IMR-90 (cell line): ENCODE measurements around the gene BCL2L12. TPM values are rescaled to one million over a fixed set of nuclear protein-coding genes. Genes with fewer than 3 reads are reported as not detected.

Source experiments
- ATAC-seq: fragments of 200-7000 bp; cut with Tn5 transposase; 2 replicates; pipeline ENCODE4 v1.9.1; 2020; ENCODE audit warnings: low read depth, mild to moderate bottlenecking, moderate library complexity
- BruUV-seq: library from RNA; stranded (reverse); fragments of 400-500 nt; replicated peaks from 2 replicates; lab custom pipeline; 2021; lab: Mats Ljungman, UMichigan
- CTCF ChIA-PET: fragments of 300-600 bp; formaldehyde crosslinking; extraction: SDS; loops from one replicate; lab custom pipeline; 2021; ENCODE audit warnings: antibody characterized with exemption; lab: Yijun Ruan, JAX
- POLR2A ChIA-PET: fragments of 300-600 bp; sonication (Branson Sonifier 250); formaldehyde crosslinking; loops from one replicate; lab custom pipeline; 2022; ENCODE audit warnings: antibody characterized with exemption; ENCODE audit not compliant: unreplicated experiment; lab: Charles Lee
- DNase-seq: peaks from one replicate; pipeline ENCODE4 v3.0.0; 2013
- H2AFZ ChIP-seq: replicated peaks from 2 replicates; pipeline ENCODE3; 2013; ENCODE audit warnings: low read length, mild to moderate bottlenecking; ENCODE audit not compliant: poor library complexity
- H2AK5ac ChIP-seq: 2 replicates; pipeline ENCODE4 v1.6.1; 2013; ENCODE audit warnings: low read depth, low read length, inconsistent platforms
- H2AK9ac ChIP-seq: replicated peaks from 2 replicates; pipeline ENCODE3; 2013; ENCODE audit warnings: mild to moderate bottlenecking, low read depth, low read length, moderate library complexity; ENCODE audit not compliant: poor library complexity
- H2BK120ac ChIP-seq: 2 replicates; pipeline ENCODE4 v1.6.1; 2013; ENCODE audit warnings: low read depth, low read length, inconsistent platforms
- H2BK15ac ChIP-seq: 3 replicates; pipeline ENCODE4 v1.6.1; 2013; ENCODE audit warnings: low read depth, low read length, inconsistent platforms
- H2BK20ac ChIP-seq: 2 replicates; pipeline ENCODE4 v1.6.1; 2013; ENCODE audit warnings: low read depth, mild to moderate bottlenecking, inconsistent platforms, low read length, moderate library complexity
- H2BK5ac ChIP-seq: 2 replicates; pipeline ENCODE4 v1.6.1; 2013; ENCODE audit warnings: mild to moderate bottlenecking, low read depth, low read length, inconsistent platforms; ENCODE audit not compliant: poor library complexity, severe bottlenecking
- H3K14ac ChIP-seq: replicated peaks from 2 replicates; pipeline ENCODE4 v1.6.1; 2013; ENCODE audit warnings: low read depth, low read length, inconsistent platforms
- H3K18ac ChIP-seq: 2 replicates; pipeline ENCODE4 v1.6.1; 2013; ENCODE audit warnings: low read depth, low read length, control low read depth
- H3K23ac ChIP-seq: 2 replicates; pipeline ENCODE4 v1.6.1; 2013; ENCODE audit warnings: low read depth, low read length, inconsistent platforms
- H3K27ac ChIP-seq: 2 replicates; pipeline ENCODE4 v1.5.1; 2013; ENCODE audit warnings: mild to moderate bottlenecking, control low read depth, low read length; ENCODE audit not compliant: insufficient read depth
- H3K27me3 ChIP-seq: 2 replicates; pipeline ENCODE4 v1.6.1; 2013; ENCODE audit warnings: low read length; ENCODE audit not compliant: control insufficient read depth, insufficient read depth
- H3K36me3 ChIP-seq: 2 replicates; pipeline ENCODE4 v1.6.1; 2013; ENCODE audit warnings: low read length, mixed read lengths; ENCODE audit not compliant: control insufficient read depth, insufficient read depth
- H3K4ac ChIP-seq: 2 replicates; pipeline ENCODE4 v1.6.1; 2013; ENCODE audit warnings: low read depth, low read length, inconsistent platforms
- H3K4me1 ChIP-seq: 2 replicates; pipeline ENCODE4 v1.6.1; 2013; ENCODE audit warnings: low read length, mixed read lengths; ENCODE audit not compliant: control insufficient read depth, insufficient read depth
- H3K4me2 ChIP-seq: 2 replicates; pipeline ENCODE4 v1.6.1; 2013; ENCODE audit warnings: low read depth, mild to moderate bottlenecking, control low read depth, low read length, moderate library complexity
- H3K4me3 ChIP-seq: 2 replicates; pipeline ENCODE4 v1.5.1; 2013; ENCODE audit warnings: low read depth, mild to moderate bottlenecking, control low read depth, low read length, moderate library complexity; ENCODE audit not compliant: insufficient read depth
- H3K56ac ChIP-seq: 2 replicates; pipeline ENCODE4 v1.6.1; 2013; ENCODE audit warnings: low read length, inconsistent platforms; ENCODE audit not compliant: insufficient read depth; ENCODE audit errors: extremely low read depth
- H3K79me1 ChIP-seq, 2 experiments: 2 replicates each; pipeline ENCODE4 v1.6.1; 2013; ENCODE audit warnings: low read length in 2 of 2, inconsistent platforms in 1 of 2, low read depth in 1 of 2
- H3K9ac ChIP-seq: 2 replicates; pipeline ENCODE4 v1.6.1; 2013; ENCODE audit warnings: low read depth, low read length, control low read depth
- H3K9me1 ChIP-seq: 2 replicates; pipeline ENCODE4 v1.6.1; 2013; ENCODE audit warnings: low read length, inconsistent platforms; ENCODE audit not compliant: insufficient read depth
- H3K9me3 ChIP-seq: 2 replicates; pipeline ENCODE4 v1.6.1; 2013; ENCODE audit warnings: low read length; ENCODE audit not compliant: control insufficient read depth, insufficient read depth
- H4K20me1 ChIP-seq: 2 replicates; pipeline ENCODE4 v1.6.1; 2013; ENCODE audit warnings: low read length, inconsistent platforms; ENCODE audit not compliant: insufficient read depth
- H4K5ac ChIP-seq: 2 replicates; pipeline ENCODE4 v1.6.1; 2013; ENCODE audit warnings: mild to moderate bottlenecking, low read depth, low read length, control low read depth
- H4K8ac ChIP-seq, 2 experiments: 2 replicates each; pipeline ENCODE4 v1.6.1; 2013; ENCODE audit warnings: low read depth in 2 of 2, low read length in 2 of 2, control low read depth in 1 of 2, inconsistent platforms in 1 of 2
- H4K91ac ChIP-seq: 2 replicates; pipeline ENCODE4 v1.6.1; 2013; ENCODE audit warnings: low read depth, low read length, inconsistent platforms; ENCODE audit not compliant: insufficient read depth
- BHLHE40 ChIP-seq: fragments of 150-350 bp; IDR thresholded peaks from 2 replicates; pipeline ENCODE4 v1.6.1; 2016; ENCODE audit warnings: mild to moderate bottlenecking, low read depth, low read length
- CEBPB ChIP-seq: IDR thresholded peaks from 2 replicates; pipeline ENCODE4 v1.6.1; 2012; ENCODE audit warnings: low read depth, low read length, improper control_type of control experiment
- CHD1 ChIP-seq: IDR thresholded peaks from 2 replicates; pipeline ENCODE4 v1.6.1; 2012; ENCODE audit warnings: low read depth, low read length, improper control_type of control experiment
- CTCF ChIP-seq: conservative IDR thresholded peaks from 2 replicates; pipeline ENCODE4 v1.5.1; 2012; ENCODE audit warnings: mild to moderate bottlenecking, low read depth, low read length, improper control_type of control experiment
- ELK1 ChIP-seq: fragments of 150-350 bp; IDR thresholded peaks from 2 replicates; pipeline ENCODE4 v1.6.1; 2016; ENCODE audit warnings: low read depth, mild to moderate bottlenecking, low read length, moderate library complexity, borderline replicate concordance
- FOS ChIP-seq: fragments of 150-350 bp; IDR thresholded peaks from 2 replicates; pipeline ENCODE4 v1.6.1; 2016; ENCODE audit warnings: low read depth, low read length
- MAFK ChIP-seq: IDR thresholded peaks from 2 replicates; pipeline ENCODE4 v1.6.1; 2012; ENCODE audit warnings: low read depth, low read length, improper control_type of control experiment
- MAZ ChIP-seq: IDR thresholded peaks from 2 replicates; pipeline ENCODE4 v1.6.1; 2012; ENCODE audit warnings: low read depth, mild to moderate bottlenecking, low read length, improper control_type of control experiment, moderate library complexity, borderline replicate concordance
- NFE2L2 ChIP-seq: fragments of 150-350 bp; IDR thresholded peaks from 2 replicates; pipeline ENCODE4 v1.6.1; 2016; ENCODE audit warnings: low read depth, mild to moderate bottlenecking, low read length
- POLR2A ChIP-seq: IDR thresholded peaks from 2 replicates; pipeline ENCODE4 v1.6.1; 2012; ENCODE audit warnings: mild to moderate bottlenecking, low read depth, low read length
- RAD21 ChIP-seq: IDR thresholded peaks from 2 replicates; pipeline ENCODE4 v1.6.1; 2012; ENCODE audit warnings: low read length, improper control_type of control experiment
- RFX5 ChIP-seq: IDR thresholded peaks from 2 replicates; pipeline ENCODE4 v1.8.0; 2012; ENCODE audit warnings: low read depth, mild to moderate bottlenecking, low read length, moderate library complexity
- SMC3 ChIP-seq: fragments of 150-350 bp; IDR thresholded peaks from 2 replicates; pipeline ENCODE4 v1.6.1; 2016; ENCODE audit warnings: low read depth, mild to moderate bottlenecking, antibody characterized with exemption, low read length, moderate library complexity
- USF2 ChIP-seq: fragments of 150-350 bp; IDR thresholded peaks from 2 replicates; pipeline ENCODE4 v1.6.1; 2017; ENCODE audit warnings: mild to moderate bottlenecking, antibody characterized with exemption, low read length, low read depth
- WGBS, 2 experiments: methylation state at CpG; one replicate each; pipeline versions ENCODE4 v1.1.5 to v1.1.7; 2013; ENCODE audit warnings: missing lambda C conversion rate in 2 of 2; ENCODE audit not compliant: insufficient read length in 1 of 2; ENCODE audit errors: extremely low coverage in 2 of 2; 5-methylcytosine and 5-hydroxymethylcytosine counted together
- dilution Hi-C: fragments of 300-500 bp; cut with HindIII; formaldehyde crosslinking; loops from one replicate; pipeline ENCODE4 v1.14.3; 2018; ENCODE audit warnings: low sequenced_read_pairs; ENCODE audit not compliant: unreplicated experiment
- in situ Hi-C: fragments of 300-500 bp; cut with MboI; formaldehyde crosslinking; loops from 3 replicates; pipeline ENCODE4 v1.14.3; 2019; ENCODE audit warnings: low sequenced_read_pairs, inconsistent platforms, mixed read lengths
- intact Hi-C: fragments of 100-400 bp; cut with micrococcal nuclease; formaldehyde crosslinking; loops from 2 replicates; pipeline ENCODE4 v1.10.0; 2022
- polyA plus RNA-seq, 3 experiments: library from polyadenylated mRNA; depleted of rRNA; stranded (reverse); fragments of >200 nt; gene quantifications; 2 replicates each; pipeline ENCODE4 v1.2.3, GENCODE V29; 2012; ENCODE audit warnings: low replicate concordance in 1 of 3
- total RNA-seq: library from RNA; depleted of rRNA; stranded (reverse); fragments of >200 nt; gene quantifications from 2 replicates; pipeline ENCODE4 v1.2.3, GENCODE V29; 2012

BCL2L12 gene
- total and polyA plus RNA-seq, 2 of the 4 experiments (the other 2 are of a cell fraction): 3.9 to 32.6 TPM

GRCh38 chr19:49718511-49718910, 52.8 kb downstream of the BCL2L12 start:
- H3K36me3 ChIP-seq: peaks cover 1% of the 10 kb centered on the region; the same call in 1 of the 2 replicates
- no peak overlapping the region for H3K23ac ChIP-seq
- no peak overlapping the region for H2BK120ac ChIP-seq
- no peak overlapping the region for H2AK9ac ChIP-seq
- H3K4me2 ChIP-seq: no peak overlapping the region
- in situ Hi-C loops (no loop called here), dilution Hi-C loops (no loop called here), intact Hi-C loops (loop anchor here (10.0 kb wide), 1 partner anchor 96 kb away; the partner anchor contains the start of genes FUZ and MED25)
- ChIA-PET CTCF (no interaction called here), POLR2A (no interaction called here)
- no peak overlapping the region for H4K5ac ChIP-seq
- H4K8ac ChIP-seq: no peak overlapping the region
- H2BK15ac ChIP-seq: no peak overlapping the region
- H2AK5ac ChIP-seq: no peak overlapping the region
- no peak overlapping the region for H3K18ac ChIP-seq
- no peak overlapping the region for H3K14ac ChIP-seq
- H3K9me3 ChIP-seq: no peaks in the 10 kb centered on the region
- no peaks in the 10 kb centered on the region for H3K4me1 ChIP-seq
- no peak overlapping the region for H3K27ac ChIP-seq
- no peak overlapping the region for H3K9ac ChIP-seq
- no peak overlapping the region for H3K4ac ChIP-seq
- no peaks in the 10 kb centered on the region for H3K79me1 ChIP-seq
- no peaks in the 10 kb centered on the region for H3K9me1 ChIP-seq
- H2BK20ac ChIP-seq: no peak overlapping the region
- BruUV-seq: no TSS peak
- peak; percentile 35 for DNase-seq
- H2AFZ ChIP-seq: no peak overlapping the region
- no peak for TF ChIP-seq POLR2A
- no peak for TF ChIP-seq USF2
- no peak for TF ChIP-seq BHLHE40
- no peak for TF ChIP-seq CTCF
- no peak for TF ChIP-seq MAZ
- TF ChIP-seq NFE2L2: no peak
- no peak for TF ChIP-seq CEBPB
- no peak for TF ChIP-seq RFX5
- TF ChIP-seq ELK1: no peak
- no peak for TF ChIP-seq RAD21
- no peak for TF ChIP-seq SMC3
- TF ChIP-seq FOS: no peak
- TF ChIP-seq CHD1: no peak
- no peak for TF ChIP-seq MAFK
- WGBS, 2 experiments: 80% methylated on average over 2 of the region's 8 CpGs; no CpG with 5 or more reads in 1 of the 2 experiments
- peak; percentile 28 for ATAC-seq
- H3K4me3 ChIP-seq: no peak overlapping the region
- no peak overlapping the region for H3K56ac ChIP-seq
- H4K20me1 ChIP-seq: no peaks in the 10 kb centered on the region
- H3K27me3 ChIP-seq: no peaks in the 10 kb centered on the region
- no peak overlapping the region for H2BK5ac ChIP-seq
- H4K91ac ChIP-seq: no peak overlapping the region
